GM21528 (cell line): ENCODE data around the gene ERI2.
"Not testable (repeated sequence)": the region's sequence is repeated elsewhere in the genome, so short reads cannot be mapped to it uniquely, and the experiment has no call there.

Experiments used
- ATAC-seq: cut with Tn5 transposase; IDR thresholded peaks from one replicate; pipeline ENCODE4 v1.9.1; 2021; ENCODE audit warnings: mild to moderate bottlenecking, moderate library complexity; ENCODE audit not compliant: unreplicated experiment, low FRiP score

Gene ERI2

DNA sequence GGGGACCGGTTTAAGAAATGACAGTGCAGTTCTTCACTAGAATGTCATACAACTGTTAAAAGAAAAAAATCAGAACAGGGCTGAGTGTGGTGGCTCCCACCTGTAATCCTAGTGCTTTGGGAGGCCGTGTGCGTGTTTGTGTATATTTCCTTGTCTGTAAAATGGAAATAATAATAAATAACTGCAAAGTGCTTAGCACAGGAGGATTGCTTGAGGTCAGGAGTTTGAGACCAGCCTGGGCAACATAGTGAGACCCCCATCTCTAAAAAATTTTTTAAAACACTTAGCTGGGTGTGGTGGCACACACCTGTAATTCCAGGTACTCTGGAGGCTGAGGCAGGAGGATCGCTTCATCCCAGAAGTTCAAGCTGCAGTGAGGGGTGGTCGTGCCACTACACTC is 40.0 kb downstream of the ERI2 start:
- no peak for ATAC-seq

DNA sequence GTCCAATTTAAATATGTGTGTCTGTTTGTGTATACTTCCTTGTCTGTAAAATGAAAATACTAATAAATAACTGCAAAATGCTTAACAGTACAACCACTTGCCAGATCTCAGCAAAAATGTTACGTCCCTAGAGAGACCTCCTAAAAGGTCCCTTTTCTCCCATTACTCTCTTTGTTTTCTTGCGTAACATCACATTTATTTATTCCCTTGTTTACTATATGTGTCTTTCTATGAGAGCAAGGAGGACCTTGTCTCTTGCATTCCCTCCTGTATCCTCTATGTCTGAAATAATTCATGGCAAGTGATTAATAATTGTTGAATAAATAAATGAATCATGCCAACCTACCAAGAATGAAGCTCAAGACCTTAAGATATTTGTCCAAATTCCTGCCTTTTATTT is 40.5 kb downstream of the ERI2 start:
- no peak for ATAC-seq

DNA sequence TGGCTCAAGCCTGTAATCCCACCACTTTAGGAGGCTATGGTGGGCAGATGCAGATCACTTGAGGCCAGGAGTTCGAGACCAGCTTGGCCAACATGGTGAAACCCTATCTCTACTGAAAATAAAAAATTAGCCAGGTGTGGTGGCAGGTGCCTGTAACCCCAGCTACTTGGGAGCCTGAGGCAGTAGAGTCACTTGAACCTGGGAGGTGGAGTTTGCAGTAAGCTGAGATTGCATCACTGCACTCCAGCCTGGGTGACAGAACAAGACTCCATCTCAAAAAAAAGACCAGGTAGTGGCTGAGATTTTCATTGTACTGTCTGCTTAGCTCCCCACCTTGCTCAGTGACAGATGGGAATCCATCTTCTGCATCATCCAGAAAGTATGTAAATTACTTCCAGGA is 41.8 kb downstream of the ERI2 start:
- ATAC-seq, result not testable (repeated sequence)

DNA sequence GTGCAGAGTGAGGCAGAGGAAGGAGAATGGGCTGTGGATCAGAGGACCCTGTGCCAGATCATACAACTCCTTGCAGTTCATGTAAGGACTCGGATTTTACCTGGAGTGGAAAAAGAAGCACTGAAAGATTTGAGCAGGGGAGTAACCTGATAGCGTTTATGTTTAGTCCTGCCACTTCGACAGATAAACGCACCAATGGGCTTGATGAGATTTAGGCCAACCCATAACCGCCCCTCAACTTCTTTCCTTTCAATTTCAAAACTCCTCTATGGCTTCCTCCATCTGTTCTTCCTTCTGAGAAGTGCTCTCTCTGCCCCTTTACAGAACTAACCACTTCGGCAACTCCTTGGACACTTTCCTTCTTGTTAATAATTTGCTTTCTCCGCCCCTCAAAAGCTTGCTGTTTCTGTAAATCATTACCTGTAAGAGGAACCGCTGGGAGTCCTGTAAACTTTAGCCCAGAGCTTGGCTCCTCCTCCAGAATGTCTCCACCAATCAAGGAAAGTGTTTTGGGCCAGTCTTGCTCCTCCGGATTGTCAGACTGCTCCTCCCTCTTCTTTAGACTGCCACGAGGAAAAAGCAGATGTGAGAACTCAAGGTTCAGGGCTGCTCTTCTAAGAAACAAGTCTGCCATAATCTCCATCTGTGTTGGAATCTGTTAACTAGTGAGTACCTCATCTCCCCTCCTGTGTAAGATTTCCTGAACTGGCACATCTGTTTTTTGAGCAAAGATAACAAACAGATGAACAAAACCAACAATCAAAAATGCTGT is 42.6 kb downstream of the ERI2 start, which contains the start of gene ACSM3:
ACSM3 (plus strand) TSS at position 554 of the 772 bp plus-strand sequence. CDS start 6,021 bp downstream, outside the sequence.
- peak; percentile 98 for ATAC-seq

DNA sequence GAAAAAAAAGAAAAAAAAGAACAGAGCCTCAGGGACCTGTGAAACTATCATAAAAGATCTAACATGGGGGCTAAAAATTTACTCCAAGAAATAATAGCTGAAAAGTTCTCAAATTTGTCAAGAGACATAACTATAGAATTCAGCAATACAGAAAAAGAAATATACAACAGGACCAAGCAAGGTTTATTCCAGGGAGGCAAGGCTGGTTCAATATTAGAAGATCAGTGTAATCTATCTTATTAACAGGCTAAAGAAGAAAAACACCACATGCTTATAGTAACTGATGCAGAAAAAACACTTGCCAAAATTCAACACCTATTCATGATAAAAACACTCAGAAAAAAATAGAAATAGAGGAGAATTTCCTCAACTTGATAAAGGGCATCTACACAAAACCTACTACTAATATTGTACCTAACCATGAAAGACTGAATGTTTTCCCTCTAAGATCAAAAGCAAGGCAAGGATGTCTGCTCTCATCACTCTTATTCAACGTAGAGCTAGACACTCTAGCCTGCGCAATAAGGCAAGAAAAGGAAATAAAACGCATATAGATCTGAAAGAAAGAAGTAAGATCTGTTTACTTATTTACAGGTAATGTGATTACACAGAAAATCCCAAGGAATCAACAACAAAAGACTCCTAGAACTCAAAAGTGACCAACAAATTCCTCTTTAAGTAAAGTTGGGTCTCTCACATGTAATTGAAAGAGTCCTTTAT is 43.7 kb downstream of the ERI2 start:
- ATAC-seq, result no peak

DNA sequence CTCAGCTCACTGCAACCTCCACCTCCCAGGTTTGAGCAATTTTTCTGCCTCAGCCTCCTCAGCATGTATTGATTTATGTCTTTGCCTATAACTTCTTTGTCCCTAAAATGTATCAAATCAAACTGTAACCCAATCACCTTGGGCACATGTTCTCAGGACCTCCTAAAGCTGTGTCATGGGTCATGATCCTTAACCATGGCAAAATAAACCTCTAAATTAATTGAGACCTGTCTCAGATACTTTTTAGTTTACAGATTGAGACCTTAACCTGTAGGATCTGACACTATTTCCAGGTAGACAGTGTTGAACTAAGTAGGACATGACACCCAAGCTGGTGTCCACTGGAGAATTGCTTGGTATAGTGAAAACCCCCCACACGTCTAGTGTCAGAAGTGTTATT is 45.1 kb downstream of the ERI2 start:
- ATAC-seq, result no peak

DNA sequence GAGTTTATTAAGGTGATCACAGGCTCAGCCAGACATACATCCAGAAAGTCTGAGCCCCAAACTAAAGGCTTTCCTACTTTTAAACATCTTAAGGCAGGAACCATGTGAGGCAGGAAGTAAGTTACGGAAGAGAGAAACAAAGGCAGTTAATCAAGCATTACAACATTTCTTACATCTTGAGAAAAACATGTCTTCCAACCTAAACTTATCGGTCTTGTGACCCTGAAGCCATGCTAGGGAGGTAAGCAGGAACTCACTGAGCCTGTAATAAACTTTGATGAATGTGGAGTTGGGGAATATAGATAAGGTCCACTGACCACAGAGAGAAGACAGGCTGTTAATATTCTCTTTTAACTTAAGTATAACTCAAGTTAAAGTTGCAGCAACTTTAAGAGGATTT is 45.9 kb downstream of the ERI2 start:
- ATAC-seq, result no peak

DNA sequence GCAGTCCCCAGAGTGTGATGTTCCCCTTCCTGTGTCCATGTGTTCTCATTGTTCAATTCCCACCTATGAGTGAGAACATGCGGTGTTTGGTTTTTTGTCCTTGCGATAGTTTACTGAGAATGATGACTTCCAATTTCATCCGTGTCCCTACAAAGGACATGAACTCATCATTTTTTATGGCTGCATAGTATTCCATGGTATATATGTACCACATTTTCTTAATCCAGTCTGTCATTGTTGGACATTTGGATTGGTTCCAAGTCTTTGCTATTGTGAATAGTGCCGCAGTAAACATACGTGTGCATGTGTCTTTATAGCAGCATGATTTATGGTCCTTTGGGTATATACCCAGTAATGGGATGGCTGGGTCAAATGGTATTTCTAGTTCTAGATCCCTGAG is 50.5 kb downstream of the ERI2 start:
- not testable (repeated sequence) for ATAC-seq

DNA sequence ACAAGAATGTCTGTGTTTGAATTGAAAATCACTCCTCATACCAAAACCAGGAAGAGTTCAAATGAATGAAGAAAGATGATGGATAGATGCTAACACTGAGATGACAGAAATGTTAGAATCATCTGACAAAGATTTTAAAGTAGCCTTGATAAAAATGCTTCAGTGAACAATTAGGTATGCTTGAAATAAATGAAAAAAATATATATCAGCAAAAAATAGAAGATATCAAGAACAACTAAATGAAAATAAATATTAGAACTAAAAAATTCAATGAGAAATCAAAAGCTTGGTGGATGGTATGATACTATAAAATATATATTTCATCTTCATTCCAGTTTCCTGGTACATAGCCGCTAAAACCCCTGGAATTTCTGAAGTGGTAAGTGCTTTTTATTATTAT is 51.0 kb downstream of the ERI2 start:
- ATAC-seq, result no peak

DNA sequence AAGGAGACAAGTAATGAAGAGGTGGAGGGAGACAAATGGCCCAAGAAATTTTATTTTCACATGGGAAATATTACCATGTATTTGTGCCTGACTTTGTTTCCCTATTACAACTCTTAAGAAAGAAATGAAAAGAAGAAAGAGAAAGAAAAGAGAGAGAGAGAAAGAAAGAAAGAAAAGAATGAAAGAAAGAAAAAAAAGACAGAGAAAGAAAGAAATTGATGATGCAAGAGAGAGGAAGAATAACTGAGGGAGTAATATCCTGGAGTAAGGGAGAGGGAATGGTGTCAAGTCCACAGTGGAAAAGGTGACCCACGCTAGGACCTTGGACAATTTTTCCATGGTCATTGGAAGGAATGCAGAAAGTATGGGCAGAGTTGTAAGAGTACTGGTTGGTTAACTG is 52.5 kb downstream of the ERI2 start:
- ATAC-seq, result no peak

DNA sequence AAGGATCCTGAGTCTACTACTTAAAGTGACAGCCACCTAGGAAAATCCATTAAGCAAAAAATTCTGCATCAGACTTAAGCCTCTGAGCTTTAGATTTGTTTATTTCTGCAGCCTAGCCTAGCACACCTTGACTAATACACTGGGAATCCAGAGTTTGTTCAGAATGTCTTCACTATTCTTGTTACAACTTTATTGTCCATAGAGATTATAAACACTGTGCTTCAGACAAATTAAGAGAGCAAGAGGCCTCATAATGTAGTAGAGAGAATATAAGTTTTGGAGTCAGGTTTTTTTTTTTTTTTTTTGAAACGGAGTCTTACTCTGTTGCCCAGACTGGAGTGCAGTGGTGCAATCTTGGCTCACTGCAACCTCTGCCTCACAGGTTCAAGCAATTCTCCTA is 55.7 kb downstream of the ERI2 start:
- ATAC-seq, result no peak

DNA sequence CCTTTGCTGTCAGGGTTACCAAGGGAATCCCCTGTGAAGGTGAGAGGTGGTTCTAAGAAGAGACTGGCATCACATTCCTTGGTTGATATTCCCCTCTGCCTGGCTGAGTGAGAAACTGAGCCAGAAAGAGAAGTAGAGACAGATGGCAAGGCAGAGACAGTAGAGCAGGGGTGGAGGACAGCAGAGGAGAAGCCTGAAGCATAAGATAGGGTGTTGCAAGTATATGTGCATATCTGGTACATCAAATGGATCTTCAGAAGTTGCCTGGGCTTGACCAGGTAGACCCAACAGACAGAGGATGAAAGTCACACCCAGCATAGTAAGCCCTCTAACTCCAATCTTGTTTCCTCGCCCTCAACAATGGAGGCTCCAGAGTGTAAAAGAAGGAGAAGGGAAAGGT is 56.8 kb downstream of the ERI2 start:
- no peak for ATAC-seq

DNA sequence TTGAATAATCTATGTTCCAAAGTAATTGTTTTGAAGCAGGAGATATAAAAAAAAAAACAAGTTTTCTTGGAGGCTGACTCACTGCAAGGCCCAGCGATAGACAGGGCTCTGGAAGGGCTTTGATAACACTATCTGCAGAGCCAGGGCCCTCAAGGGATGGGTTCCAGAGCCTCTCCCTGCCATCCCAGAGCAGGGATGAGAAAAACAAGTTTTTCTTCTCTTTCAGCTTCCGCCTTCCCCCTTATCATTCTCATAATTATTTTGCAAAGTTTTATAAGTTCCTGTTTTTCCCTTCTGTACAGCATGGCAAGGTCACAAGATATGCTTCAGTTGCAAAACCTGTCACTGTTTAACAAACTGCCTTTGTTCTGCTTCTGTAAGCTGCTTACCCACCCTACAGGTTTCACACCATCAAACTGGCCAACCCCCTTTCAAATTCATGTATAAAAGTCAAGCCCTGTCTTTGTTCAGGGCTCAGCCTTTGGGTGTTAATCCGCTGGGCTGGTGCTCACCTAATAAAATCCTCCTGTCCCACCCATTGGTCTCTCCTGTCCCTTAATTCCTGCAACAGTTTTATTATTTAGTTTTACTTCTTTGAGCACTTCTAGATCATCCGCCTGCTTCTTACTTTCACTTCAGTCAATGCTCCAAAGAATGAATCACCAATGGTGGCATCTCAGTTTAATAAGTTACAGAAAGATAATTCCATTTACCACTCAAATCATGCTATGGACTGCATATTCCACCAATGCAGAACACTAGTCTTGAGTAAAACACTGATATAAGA is 59.0 kb downstream of the ERI2 start:
- ATAC-seq, result no peak

DNA sequence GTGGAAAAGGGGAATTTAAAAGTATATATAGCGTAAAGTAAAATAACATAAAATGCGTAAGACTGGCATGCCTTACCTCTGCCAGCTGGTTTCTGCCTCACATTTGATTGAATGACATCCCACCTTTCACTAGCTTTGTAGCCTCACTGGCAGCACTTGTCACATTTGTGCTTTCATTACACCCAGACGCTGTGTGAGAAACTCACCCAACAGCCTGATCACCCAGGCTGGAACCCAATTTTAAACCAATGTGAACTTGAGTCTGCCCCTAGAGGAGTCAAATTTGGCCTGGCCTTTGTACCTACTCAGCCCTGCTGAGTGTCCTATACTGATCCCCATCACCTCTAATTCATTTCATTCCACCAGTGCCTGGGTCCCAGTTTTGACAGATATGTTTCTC is 59.8 kb downstream of the ERI2 start:
- ATAC-seq, result no peak
